ENCODE results near the gene SCFD1. TPM values are rescaled to one million over a fixed set of nuclear protein-coding genes. Genes with fewer than 3 reads are reported as not detected.

The SCFD1 gene
- total and polyA plus RNA-seq, 4 donors: 24.6 to 82.1 (median 52.6) TPM

DNA sequence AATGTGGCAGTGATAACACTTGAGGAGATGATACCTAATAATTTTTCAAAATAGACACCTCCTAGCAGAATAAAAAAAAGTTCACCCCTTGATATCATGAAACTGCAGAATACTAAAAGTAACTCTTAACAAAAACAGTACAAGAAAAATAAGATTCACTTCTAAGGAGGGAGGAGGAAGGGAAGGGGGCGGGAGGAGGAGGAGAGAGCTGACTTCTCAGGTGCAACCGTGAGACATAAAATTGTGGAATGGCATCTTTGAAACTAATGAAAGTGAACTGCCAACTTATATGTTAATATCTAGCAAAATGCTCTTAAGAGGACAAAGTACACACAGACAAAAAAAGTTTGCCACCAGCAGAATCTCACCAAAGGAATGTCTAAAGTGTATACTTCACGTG lies 115.8 kb downstream of the SCFD1 start:
- DNase-seq (ENCODE audit: low spot score): no peak
- Histone ChIP-seq H3K27me3 (ENCODE audit: control insufficient read depth in 4 of 4, insufficient read depth in 4 of 4, low read length in 3 of 4) (no peaks in the 10 kb centered on the region), H3K9me3 (ENCODE audit: control insufficient read depth in 4 of 4, low read length in 3 of 4) (no peaks in the 10 kb centered on the region), H3K4me1 (ENCODE audit: control insufficient read depth in 4 of 4, insufficient read depth in 4 of 4, low read length in 3 of 4) (no peaks in the 10 kb centered on the region), H3K27ac (ENCODE audit: low read depth in 1 of 2, low read length in 2 of 2) (no peak overlapping the region), H3K4me3 (ENCODE audit: low read depth in 1 of 3, low read length in 3 of 3) (no peak overlapping the region), H3K36me3 (ENCODE audit: control insufficient read depth in 4 of 4, insufficient read depth in 3 of 4, low read depth in 1 of 4, low read length in 3 of 4) (peaks cover 2 to 26% (median 22%) of the 10 kb centered on the region in 4 donors), H3K9ac (ENCODE audit: low read depth in 1 of 2, low read length in 2 of 2) (no peak overlapping the region)
- TF ChIP-seq FOXA1 (IDR thresholded peaks at IDR 0.05) (no peak), TAF1 (conservative IDR thresholded peaks at IDR 0.05) (no peak), NR2F2 (IDR thresholded peaks at IDR 0.05) (no peak), SP1 (IDR thresholded peaks at IDR 0.05) (no peak), RXRA (IDR thresholded peaks at IDR 0.05) (no peak)
- TF ChIP-seq, protein P1, sequence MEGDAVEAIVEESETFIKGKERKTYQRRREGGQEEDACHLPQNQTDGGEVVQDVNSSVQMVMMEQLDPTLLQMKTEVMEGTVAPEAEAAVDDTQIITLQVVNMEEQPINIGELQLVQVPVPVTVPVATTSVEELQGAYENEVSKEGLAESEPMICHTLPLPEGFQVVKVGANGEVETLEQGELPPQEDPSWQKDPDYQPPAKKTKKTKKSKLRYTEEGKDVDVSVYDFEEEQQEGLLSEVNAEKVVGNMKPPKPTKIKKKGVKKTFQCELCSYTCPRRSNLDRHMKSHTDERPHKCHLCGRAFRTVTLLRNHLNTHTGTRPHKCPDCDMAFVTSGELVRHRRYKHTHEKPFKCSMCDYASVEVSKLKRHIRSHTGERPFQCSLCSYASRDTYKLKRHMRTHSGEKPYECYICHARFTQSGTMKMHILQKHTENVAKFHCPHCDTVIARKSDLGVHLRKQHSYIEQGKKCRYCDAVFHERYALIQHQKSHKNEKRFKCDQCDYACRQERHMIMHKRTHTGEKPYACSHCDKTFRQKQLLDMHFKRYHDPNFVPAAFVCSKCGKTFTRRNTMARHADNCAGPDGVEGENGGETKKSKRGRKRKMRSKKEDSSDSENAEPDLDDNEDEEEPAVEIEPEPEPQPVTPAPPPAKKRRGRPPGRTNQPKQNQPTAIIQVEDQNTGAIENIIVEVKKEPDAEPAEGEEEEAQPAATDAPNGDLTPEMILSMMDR (IDR thresholded peaks at IDR 0.05; ENCODE audit: low read depth, low read length, missing input control): no peak
- 84% methylated on average over 3 of the region's 3 CpGs for WGBS

- H3K4me1 ChIP-seq (ENCODE audit: control insufficient read depth in 4 of 4, insufficient read depth in 4 of 4, low read length in 3 of 4): no peaks in the 10 kb centered on the region
- no peak overlapping the region for H3K4me3 ChIP-seq (ENCODE audit: low read depth in 1 of 3, low read length in 3 of 3)
- no peak for TF ChIP-seq MAX (IDR thresholded peaks at IDR 0.05)
- TF ChIP-seq RXRA (IDR thresholded peaks at IDR 0.05): no peak
- TF ChIP-seq, protein P2, sequence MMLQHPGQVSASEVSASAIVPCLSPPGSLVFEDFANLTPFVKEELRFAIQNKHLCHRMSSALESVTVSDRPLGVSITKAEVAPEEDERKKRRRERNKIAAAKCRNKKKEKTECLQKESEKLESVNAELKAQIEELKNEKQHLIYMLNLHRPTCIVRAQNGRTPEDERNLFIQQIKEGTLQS (IDR thresholded peaks at IDR 0.05): no peak
- no peak for TF ChIP-seq NR2F2 (IDR thresholded peaks at IDR 0.05)
- no peak for TF ChIP-seq FOXA1 (IDR thresholded peaks at IDR 0.05)
- no peak for TF ChIP-seq REST (IDR thresholded peaks at IDR 0.05)
- TF ChIP-seq ZBTB33 (IDR thresholded peaks at IDR 0.05): no peak
- no peak for TF ChIP-seq EGR1 (IDR thresholded peaks at IDR 0.05; ENCODE audit: low read depth in 2 of 2)
- TF ChIP-seq YY1 (IDR thresholded peaks at IDR 0.05): no peak
- no peak for TF ChIP-seq SP1 (IDR thresholded peaks at IDR 0.05)
- no peak for TF ChIP-seq FOXA2 (IDR thresholded peaks at IDR 0.05)
- TF ChIP-seq RAD21 (IDR thresholded peaks at IDR 0.05): no peak
- no peak for TF ChIP-seq GABPA (IDR thresholded peaks at IDR 0.05 in 1 of 2, conservative IDR thresholded peaks at IDR 0.05 in 1 of 2)
- no peak for TF ChIP-seq HNF4G (IDR thresholded peaks at IDR 0.05)
- no peak for TF ChIP-seq HNF4A (conservative IDR thresholded peaks at IDR 0.05)
- no peak for TF ChIP-seq JUND (IDR thresholded peaks at IDR 0.05)
- no peaks in the 10 kb centered on the region for H3K9me3 ChIP-seq (ENCODE audit: control insufficient read depth in 4 of 4, low read length in 3 of 4)
- no peak overlapping the region for H3K9ac ChIP-seq (ENCODE audit: low read depth in 1 of 2, low read length in 2 of 2)
- WGBS: 96% methylated on average over 4 of the region's 4 CpGs
- no peak for DNase-seq (ENCODE audit: low spot score)
- H3K36me3 ChIP-seq (ENCODE audit: control insufficient read depth in 4 of 4, insufficient read depth in 3 of 4, low read depth in 1 of 4, low read length in 3 of 4): peaks cover 0 to 23% (median 18%) of the 10 kb centered on the region in 4 donors
- H3K27me3 ChIP-seq (ENCODE audit: control insufficient read depth in 4 of 4, insufficient read depth in 4 of 4, low read length in 3 of 4): no peaks in the 10 kb centered on the region
- no peak overlapping the region for H3K27ac ChIP-seq (ENCODE audit: low read depth in 1 of 2, low read length in 2 of 2)
Measured at GRCh38 chr14:30738978-30739377, 116.9 kb downstream of the SCFD1 start.
